ENCODE measurements around the gene ZBTB7C.

ZBTB7C gene

DNA sequence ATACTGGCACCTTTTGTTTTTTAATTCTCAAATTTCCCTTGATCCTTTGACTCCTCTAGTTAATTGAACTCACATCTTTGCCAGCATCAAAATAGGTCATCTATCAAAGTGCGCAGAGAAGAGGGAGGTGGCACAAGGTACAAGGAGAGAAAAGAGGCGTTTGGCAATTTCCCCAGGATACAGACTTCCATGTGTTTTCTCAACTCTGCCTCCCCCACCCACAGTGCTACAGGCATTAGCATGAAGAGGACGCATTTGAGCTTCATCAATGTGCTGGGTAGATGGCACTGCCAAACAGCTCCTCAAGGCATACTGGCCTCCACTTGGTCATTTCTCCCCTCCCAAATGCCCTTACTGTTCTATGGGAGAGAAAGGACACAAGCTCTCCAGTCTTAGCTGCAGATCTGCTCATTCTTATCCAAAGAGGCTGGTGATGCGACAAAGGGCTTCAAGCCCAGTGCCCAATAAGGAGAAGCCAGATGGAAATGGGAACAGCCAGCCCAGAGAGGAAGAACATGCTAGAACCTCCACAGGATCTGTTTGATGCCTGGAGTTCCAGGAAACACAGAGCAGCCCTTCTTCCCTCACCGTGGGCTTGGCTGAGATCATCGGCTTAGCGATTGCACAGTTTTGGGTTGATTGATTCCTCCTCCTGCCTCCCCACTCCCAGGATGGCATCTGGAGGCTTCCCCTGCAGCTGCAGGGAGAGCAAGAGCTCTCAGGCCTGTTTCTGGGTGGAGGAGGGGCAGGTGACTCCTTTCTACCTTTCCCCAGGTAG is 334.1 kb downstream of the ZBTB7C start:
- Histone ChIP-seq H3K36me3 (ENCODE audit: control insufficient read depth, insufficient read depth, low read length) (no peaks in the 10 kb centered on the region), H3K9ac (ENCODE audit: low read length) (no peak overlapping the region), H3K27ac (ENCODE audit: low read depth, low read length) (no peak overlapping the region)

DNA sequence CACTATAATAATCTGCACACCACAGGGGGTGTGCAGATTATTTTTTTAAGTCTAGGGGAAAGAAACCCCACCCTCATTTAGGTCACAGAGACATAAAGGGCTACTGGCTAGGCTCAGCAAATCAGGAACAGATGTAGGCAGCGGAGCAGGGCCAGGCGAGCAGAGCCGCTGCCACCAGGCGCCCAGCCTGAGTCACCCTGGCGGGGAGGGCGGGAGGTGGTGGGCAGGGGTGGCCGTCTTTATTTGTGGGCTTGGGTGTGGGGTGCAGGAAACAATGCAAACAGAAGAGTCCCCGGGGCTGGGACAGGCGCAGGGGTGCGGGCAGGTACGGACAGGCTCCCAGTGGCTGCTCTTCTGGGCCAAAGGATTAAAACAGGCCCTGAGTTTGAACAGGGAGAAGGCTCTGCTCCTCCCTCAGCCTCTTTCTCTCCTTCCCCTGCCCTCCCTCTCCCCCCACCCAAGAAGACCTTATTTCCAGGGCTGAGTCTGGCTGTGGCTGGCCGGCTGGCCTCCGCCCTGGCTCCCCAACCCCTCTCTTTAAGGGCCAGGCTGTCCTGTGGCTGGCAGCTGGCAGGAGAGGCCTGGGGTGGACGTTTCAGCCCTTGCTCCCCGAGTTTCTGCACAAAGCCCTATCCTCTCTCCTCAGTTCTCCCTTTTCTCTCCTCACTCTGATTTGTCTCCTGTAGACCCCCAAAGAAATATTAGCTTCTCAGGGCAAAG is 335.8 kb downstream of the ZBTB7C start:
- no peaks in the 10 kb centered on the region for H3K27me3 ChIP-seq (ENCODE audit: control insufficient read depth, insufficient read depth, low read length)
- no peaks in the 10 kb centered on the region for H3K9me3 ChIP-seq (ENCODE audit: control insufficient read depth, insufficient read depth, low read depth, low read length)
- no peaks in the 10 kb centered on the region for H3K36me3 ChIP-seq (ENCODE audit: control insufficient read depth, insufficient read depth, low read length)
- no peak overlapping the region for H3K4me3 ChIP-seq (ENCODE audit: low read depth, low read length)
- no peak overlapping the region for H3K27ac ChIP-seq (ENCODE audit: low read depth, low read length)
- no peak overlapping the region for H3K9ac ChIP-seq (ENCODE audit: low read length)
- H3K4me1 ChIP-seq (ENCODE audit: control insufficient read depth, insufficient read depth, low read length): peaks cover 24% of the 10 kb centered on the region; the same call in 1 of the 2 replicates

More for the DNA sequence above, 334.1 kb downstream of the ZBTB7C start:
- Histone ChIP-seq H3K9me3 (ENCODE audit: control insufficient read depth, insufficient read depth, low read depth, low read length) (no peaks in the 10 kb centered on the region), H3K4me3 (ENCODE audit: low read depth, low read length) (no peak overlapping the region), H3K4me1 (ENCODE audit: control insufficient read depth, insufficient read depth, low read length) (peaks cover 28% of the 10 kb centered on the region), H3K27me3 (ENCODE audit: control insufficient read depth, insufficient read depth, low read length) (no peaks in the 10 kb centered on the region)

DNA sequence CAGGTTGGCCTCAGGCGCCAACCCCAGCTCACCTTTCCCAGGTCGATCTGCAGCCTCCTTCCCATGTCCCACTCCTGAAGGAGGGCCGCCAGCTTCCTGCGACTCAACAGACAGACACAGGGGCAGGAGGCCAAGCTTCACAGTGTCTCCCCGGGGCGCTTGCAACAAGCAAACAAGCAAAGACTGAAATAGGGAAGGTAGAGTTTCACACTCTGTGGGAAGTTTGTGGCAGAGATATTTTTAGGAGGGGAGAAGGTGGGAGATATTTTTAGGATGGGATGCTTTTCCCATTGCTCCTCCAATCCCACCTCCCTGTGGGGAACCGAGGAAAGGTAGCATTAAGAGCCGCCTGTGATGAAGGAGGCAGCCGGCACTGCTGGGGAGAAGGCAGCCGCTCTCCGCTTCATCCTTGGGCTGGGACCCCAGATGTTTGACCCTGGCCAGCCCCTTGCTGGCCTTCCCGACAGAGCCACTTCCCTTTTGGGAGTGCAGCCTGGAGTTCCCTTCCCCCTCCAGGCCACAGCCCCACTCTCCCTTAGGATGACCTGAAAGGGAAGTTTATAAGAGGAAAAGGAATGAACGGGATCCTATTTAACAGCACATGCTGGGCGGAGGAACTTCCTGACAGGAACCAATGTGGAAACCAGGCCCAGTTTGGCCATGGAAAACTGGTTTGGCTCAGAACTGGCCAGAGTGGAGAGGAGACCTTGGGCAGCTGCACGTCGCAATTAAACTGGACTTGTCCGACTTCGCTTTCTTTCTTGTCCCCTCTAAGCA is 336.6 kb downstream of the ZBTB7C start:
- Histone ChIP-seq H3K4me1 (ENCODE audit: control insufficient read depth, insufficient read depth, low read length) (peaks cover 24% of the 10 kb centered on the region; the same call in 1 of the 2 replicates), H3K36me3 (ENCODE audit: control insufficient read depth, insufficient read depth, low read length) (no peaks in the 10 kb centered on the region), H3K9me3 (ENCODE audit: control insufficient read depth, insufficient read depth, low read depth, low read length) (no peaks in the 10 kb centered on the region), H3K27me3 (ENCODE audit: control insufficient read depth, insufficient read depth, low read length) (no peaks in the 10 kb centered on the region), H3K4me3 (ENCODE audit: low read depth, low read length) (no peak overlapping the region), H3K9ac (ENCODE audit: low read length) (no peak overlapping the region), H3K27ac (ENCODE audit: low read depth, low read length) (no peak overlapping the region)

DNA sequence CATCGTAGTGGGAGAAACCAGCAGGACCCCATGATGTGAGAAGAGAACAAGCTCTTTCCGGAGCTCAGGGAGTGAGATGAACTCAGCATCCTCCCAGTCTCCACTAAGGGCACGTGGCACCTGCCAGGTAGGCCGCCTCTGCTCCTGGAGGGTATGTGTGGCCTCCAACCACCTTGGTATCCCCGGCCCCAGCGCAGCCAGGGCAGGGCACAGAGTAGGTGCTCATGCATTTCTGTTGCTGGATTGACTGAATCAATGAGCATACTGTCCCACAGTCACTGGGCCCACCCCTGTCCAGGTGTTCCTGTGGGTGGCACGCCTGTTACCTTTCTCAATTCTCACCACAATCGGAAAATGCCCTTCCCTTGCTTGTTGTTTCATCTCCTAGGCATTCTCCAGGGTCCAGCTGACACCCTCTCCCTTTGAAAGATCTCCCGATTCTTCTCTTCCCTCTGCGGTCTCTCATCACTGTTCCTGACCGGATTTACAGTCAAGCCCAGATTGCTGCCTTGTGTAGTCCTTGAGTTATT is 340.2 kb downstream of the ZBTB7C start:
- no peaks in the 10 kb centered on the region for H3K9me3 ChIP-seq (ENCODE audit: control insufficient read depth, insufficient read depth, low read depth, low read length)
- no peak overlapping the region for H3K9ac ChIP-seq (ENCODE audit: low read length)
- H3K4me3 ChIP-seq (ENCODE audit: low read depth, low read length): no peak overlapping the region
- H3K36me3 ChIP-seq (ENCODE audit: control insufficient read depth, insufficient read depth, low read length): no peaks in the 10 kb centered on the region
- H3K27me3 ChIP-seq (ENCODE audit: control insufficient read depth, insufficient read depth, low read length): no peaks in the 10 kb centered on the region
- H3K27ac ChIP-seq (ENCODE audit: low read depth, low read length): no peak overlapping the region
- H3K4me1 ChIP-seq (ENCODE audit: control insufficient read depth, insufficient read depth, low read length): peaks cover 16% of the 10 kb centered on the region; the same call in 1 of the 2 replicates

DNA sequence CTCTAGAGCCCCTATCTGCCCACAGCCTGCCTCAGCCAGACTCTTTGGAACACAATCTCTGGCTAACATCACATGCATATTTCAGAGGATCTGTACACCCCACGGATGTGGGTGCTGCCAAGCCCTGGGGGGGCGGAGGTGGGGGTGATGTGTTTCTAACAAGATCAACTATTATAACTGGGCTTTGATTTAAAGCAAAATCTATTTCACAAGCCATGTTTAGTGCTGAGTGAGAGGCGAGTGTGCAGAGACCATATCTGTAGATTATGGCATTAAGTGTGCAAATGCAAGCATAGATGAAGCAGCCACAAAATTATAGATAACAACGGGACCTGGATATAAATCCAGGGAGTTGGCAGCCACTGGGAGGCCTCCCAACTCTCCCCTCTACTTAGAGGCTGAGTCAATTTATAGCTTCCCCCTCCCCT is 342.9 kb downstream of the ZBTB7C start:
- no peak overlapping the region for H3K27ac ChIP-seq (ENCODE audit: low read depth, low read length)

DNA sequence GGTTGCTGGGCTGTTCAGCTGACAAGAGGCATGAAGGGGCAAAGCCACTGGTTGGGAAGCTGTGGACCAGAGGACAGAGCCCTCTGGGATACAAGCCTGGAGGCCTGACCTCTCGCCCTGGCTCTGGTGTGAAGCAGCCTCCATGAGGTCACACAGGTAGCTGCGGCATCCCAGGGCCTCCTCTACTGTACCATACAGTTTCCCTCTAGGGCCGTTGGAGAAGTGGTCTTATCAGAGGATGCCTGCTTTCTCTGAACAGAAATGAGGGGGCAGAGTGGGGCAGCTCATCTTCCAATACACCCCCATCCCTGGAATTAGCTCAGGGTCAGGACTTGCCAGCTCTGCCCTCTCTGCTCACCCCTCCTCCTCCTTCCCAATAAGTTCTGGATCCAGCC is 343.6 kb downstream of the ZBTB7C start:
- H3K9me3 ChIP-seq (ENCODE audit: control insufficient read depth, insufficient read depth, low read depth, low read length): no peaks in the 10 kb centered on the region
- H3K4me3 ChIP-seq (ENCODE audit: low read depth, low read length): no peak overlapping the region
- H3K36me3 ChIP-seq (ENCODE audit: control insufficient read depth, insufficient read depth, low read length): no peaks in the 10 kb centered on the region
- peaks cover under 1% of the 10 kb centered on the region; the same call in 1 of the 2 replicates for H3K4me1 ChIP-seq (ENCODE audit: control insufficient read depth, insufficient read depth, low read length)
- no peak overlapping the region for H3K9ac ChIP-seq (ENCODE audit: low read length)
- H3K27me3 ChIP-seq (ENCODE audit: control insufficient read depth, insufficient read depth, low read length): no peaks in the 10 kb centered on the region
- H3K27ac ChIP-seq (ENCODE audit: low read depth, low read length): no peak overlapping the region

More for the DNA sequence above, 342.9 kb downstream of the ZBTB7C start:
- Histone ChIP-seq H3K9me3 (ENCODE audit: control insufficient read depth, insufficient read depth, low read depth, low read length) (no peaks in the 10 kb centered on the region), H3K4me3 (ENCODE audit: low read depth, low read length) (no peak overlapping the region), H3K9ac (ENCODE audit: low read length) (no peak overlapping the region), H3K4me1 (ENCODE audit: control insufficient read depth, insufficient read depth, low read length) (no peaks in the 10 kb centered on the region), H3K36me3 (ENCODE audit: control insufficient read depth, insufficient read depth, low read length) (no peaks in the 10 kb centered on the region), H3K27me3 (ENCODE audit: control insufficient read depth, insufficient read depth, low read length) (no peaks in the 10 kb centered on the region)

DNA sequence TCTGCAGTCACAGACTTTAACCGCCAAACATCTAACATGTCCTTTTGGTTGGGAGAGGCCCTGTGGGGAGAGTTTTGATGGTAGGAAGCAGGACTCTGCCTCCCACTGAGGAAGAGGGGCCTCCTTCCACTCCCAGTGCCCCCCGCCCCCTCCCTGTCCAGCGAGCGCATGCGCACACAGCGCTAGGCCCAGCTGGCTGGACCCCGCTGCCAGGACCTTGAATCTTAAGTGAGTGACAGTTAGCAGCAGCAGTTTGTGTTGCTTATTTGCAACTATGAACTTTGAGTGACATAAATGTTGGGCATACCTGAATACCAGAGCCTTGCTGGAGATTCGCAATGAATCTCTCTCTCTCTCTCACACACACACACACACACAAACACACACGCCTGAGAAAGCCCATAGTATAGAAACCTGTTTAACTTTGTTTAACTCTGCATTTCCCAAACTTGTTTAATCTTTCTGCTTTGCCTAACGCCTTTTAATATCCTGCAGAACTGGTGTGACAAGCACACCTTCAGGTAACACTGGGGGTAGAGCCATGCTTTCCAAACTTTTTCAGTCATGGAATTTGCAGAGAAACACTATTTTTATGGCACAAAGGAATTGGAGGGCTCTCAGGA is 344.1 kb downstream of the ZBTB7C start:
- no peaks in the 10 kb centered on the region for H3K27me3 ChIP-seq (ENCODE audit: control insufficient read depth, insufficient read depth, low read length)

DNA sequence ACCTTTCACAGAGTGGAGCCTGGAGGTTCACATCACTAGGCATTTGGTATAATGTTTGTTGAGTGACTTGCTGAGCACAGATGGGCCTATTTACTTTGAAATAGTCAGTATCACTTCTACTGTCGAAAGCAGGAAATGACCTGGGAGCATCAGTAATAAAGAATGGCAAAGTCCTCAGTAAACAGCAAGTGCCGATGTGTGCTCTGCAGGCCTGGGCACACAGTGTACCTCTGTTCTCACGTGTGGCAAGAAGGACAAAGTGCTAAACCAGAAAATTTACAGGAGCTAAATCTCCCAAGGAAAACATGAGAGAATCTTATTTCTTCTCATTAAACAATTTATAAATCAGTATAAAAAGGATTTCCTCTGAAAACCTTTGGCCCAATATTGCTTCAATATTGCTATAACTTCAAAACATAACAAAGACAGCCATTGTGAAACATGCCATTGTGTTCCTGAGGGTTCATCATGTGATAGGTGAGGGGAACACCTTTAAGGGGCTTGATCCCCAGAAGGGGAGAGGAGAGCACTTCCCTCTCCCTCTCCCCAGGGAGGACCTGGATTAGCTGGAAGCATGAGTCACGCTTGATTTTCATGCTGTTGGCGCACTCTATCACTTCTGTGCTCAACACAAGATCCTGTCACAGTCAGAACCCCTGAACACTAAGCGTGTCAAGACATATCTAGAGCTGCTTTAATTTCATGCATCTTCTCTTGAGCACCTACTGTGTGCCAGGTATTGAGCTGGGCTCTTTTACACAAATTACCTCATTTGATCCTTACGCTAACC is 347.2 kb downstream of the ZBTB7C start:
- peaks cover 18% of the 10 kb centered on the region for H3K4me1 ChIP-seq (ENCODE audit: control insufficient read depth, insufficient read depth, low read length)
- H3K9ac ChIP-seq (ENCODE audit: low read length): no peak overlapping the region
- H3K4me3 ChIP-seq (ENCODE audit: low read depth, low read length): no peak overlapping the region
- no peaks in the 10 kb centered on the region for H3K9me3 ChIP-seq (ENCODE audit: control insufficient read depth, insufficient read depth, low read depth, low read length)
- H3K36me3 ChIP-seq (ENCODE audit: control insufficient read depth, insufficient read depth, low read length): no peaks in the 10 kb centered on the region
- no peaks in the 10 kb centered on the region for H3K27me3 ChIP-seq (ENCODE audit: control insufficient read depth, insufficient read depth, low read length)
- no peak overlapping the region for H3K27ac ChIP-seq (ENCODE audit: low read depth, low read length)

More for the DNA sequence above, 344.1 kb downstream of the ZBTB7C start:
- H3K27ac ChIP-seq (ENCODE audit: low read depth, low read length): no peak overlapping the region
- H3K9me3 ChIP-seq (ENCODE audit: control insufficient read depth, insufficient read depth, low read depth, low read length): no peaks in the 10 kb centered on the region
- no peak overlapping the region for H3K4me3 ChIP-seq (ENCODE audit: low read depth, low read length)
- peaks cover 5% of the 10 kb centered on the region for H3K4me1 ChIP-seq (ENCODE audit: control insufficient read depth, insufficient read depth, low read length)
- H3K36me3 ChIP-seq (ENCODE audit: control insufficient read depth, insufficient read depth, low read length): no peaks in the 10 kb centered on the region
- H3K9ac ChIP-seq (ENCODE audit: low read length): no peak overlapping the region

DNA sequence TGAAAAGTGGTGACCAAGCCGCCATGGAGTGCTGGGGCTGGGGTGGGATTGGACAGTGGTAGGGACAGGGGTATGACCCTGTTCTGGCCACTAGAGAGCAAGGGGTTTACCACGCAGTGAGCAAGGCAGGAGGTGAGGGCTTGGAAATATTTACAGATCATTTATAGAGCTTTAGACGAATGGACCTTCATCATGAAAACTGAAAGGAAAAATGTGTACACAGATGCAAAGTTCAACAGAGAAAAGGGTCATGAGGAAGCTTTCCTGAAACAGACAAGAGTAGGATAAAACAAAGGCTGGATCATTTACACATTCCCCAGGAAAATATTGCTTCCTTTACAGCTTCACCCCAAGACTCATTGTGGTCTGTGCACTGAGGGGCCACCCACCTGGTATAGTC is 348.2 kb downstream of the ZBTB7C start:
- no peaks in the 10 kb centered on the region for H3K27me3 ChIP-seq (ENCODE audit: control insufficient read depth, insufficient read depth, low read length)
- H3K4me3 ChIP-seq (ENCODE audit: low read depth, low read length): no peak overlapping the region
- H3K9ac ChIP-seq (ENCODE audit: low read length): no peak overlapping the region
- H3K27ac ChIP-seq (ENCODE audit: low read depth, low read length): no peak overlapping the region
- H3K9me3 ChIP-seq (ENCODE audit: control insufficient read depth, insufficient read depth, low read depth, low read length): no peaks in the 10 kb centered on the region
- peaks cover 18% of the 10 kb centered on the region for H3K4me1 ChIP-seq (ENCODE audit: control insufficient read depth, insufficient read depth, low read length)
- no peaks in the 10 kb centered on the region for H3K36me3 ChIP-seq (ENCODE audit: control insufficient read depth, insufficient read depth, low read length)

DNA sequence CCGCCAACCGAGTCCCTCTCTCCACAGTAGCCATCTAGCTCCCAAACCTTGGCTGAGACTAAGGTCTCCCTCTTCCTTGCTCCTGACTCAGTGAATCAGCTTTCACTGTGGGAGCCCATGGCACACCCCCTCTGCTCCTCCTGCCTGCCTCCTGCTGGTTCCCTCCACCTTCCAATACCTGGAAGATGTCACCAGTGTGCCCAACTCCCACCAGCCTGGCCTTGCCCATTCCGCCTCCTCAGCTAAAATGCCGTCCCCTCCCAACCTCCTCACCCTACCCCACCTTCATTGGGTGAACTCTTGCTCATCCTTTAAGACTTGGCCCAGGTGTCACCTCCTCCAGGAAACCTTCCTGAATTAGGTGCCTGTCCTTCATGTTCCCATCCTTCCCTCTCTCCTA is 348.8 kb downstream of the ZBTB7C start:
- Histone ChIP-seq H3K36me3 (ENCODE audit: control insufficient read depth, insufficient read depth, low read length) (no peaks in the 10 kb centered on the region), H3K9ac (ENCODE audit: low read length) (no peak overlapping the region), H3K4me3 (ENCODE audit: low read depth, low read length) (no peak overlapping the region), H3K27me3 (ENCODE audit: control insufficient read depth, insufficient read depth, low read length) (no peaks in the 10 kb centered on the region), H3K9me3 (ENCODE audit: control insufficient read depth, insufficient read depth, low read depth, low read length) (no peaks in the 10 kb centered on the region), H3K27ac (ENCODE audit: low read depth, low read length) (no peak overlapping the region), H3K4me1 (ENCODE audit: control insufficient read depth, insufficient read depth, low read length) (peaks cover 18% of the 10 kb centered on the region)
